Large intestine (tissue), 3 donors: ENCODE measurements around the gene COA1. TPM values are rescaled to one million over a fixed set of nuclear protein-coding genes. Genes with fewer than 3 reads are reported as not detected.
"Not testable (repeated sequence)": the region's sequence is repeated elsewhere in the genome, so short reads cannot be mapped to it uniquely, and the experiment has no call there.

ENCODE experiments used
- DNase-seq, 2 donors: peaks; one replicate each; pipeline versions ENCODE4 v3.0.0 to v3.0.0-alpha.2; 2013
- H3K27ac ChIP-seq: one replicate; pipeline ENCODE4 v1.5.1; 2013; ENCODE audit warnings: low read length
- H3K27me3 ChIP-seq: 2 replicates; pipeline ENCODE4 v1.6.1; 2013; ENCODE audit warnings: low read length; ENCODE audit not compliant: control insufficient read depth, insufficient read depth
- H3K36me3 ChIP-seq: 2 replicates; pipeline ENCODE4 v1.6.1; 2013; ENCODE audit warnings: low read length; ENCODE audit not compliant: control insufficient read depth, insufficient read depth
- H3K4me1 ChIP-seq: one replicate; pipeline ENCODE4 v1.6.1; 2013; ENCODE audit warnings: low read length; ENCODE audit not compliant: control insufficient read depth, insufficient read depth
- H3K4me3 ChIP-seq: one replicate; pipeline ENCODE4 v1.5.1; 2013; ENCODE audit warnings: low read length
- H3K9me3 ChIP-seq: one replicate; pipeline ENCODE4 v1.6.1; 2013; ENCODE audit warnings: mild to moderate bottlenecking, low read depth, low read length, moderate library complexity; ENCODE audit not compliant: control insufficient read depth
- WGBS: methylation state at CpG from one replicate; pipeline ENCODE4 v1.1.5; 2013; ENCODE audit warnings: low lambda C conversion rate; ENCODE audit not compliant: insufficient coverage; 5-methylcytosine and 5-hydroxymethylcytosine counted together
- polyA plus RNA-seq: library from polyadenylated mRNA; unstranded; fragments of 120-200 nt; gene quantifications from one replicate; pipeline ENCODE4 v1.2.1, GENCODE V29; 2013

Gene COA1
- polyA plus RNA-seq, 1 donor: 47.5 TPM

DNA sequence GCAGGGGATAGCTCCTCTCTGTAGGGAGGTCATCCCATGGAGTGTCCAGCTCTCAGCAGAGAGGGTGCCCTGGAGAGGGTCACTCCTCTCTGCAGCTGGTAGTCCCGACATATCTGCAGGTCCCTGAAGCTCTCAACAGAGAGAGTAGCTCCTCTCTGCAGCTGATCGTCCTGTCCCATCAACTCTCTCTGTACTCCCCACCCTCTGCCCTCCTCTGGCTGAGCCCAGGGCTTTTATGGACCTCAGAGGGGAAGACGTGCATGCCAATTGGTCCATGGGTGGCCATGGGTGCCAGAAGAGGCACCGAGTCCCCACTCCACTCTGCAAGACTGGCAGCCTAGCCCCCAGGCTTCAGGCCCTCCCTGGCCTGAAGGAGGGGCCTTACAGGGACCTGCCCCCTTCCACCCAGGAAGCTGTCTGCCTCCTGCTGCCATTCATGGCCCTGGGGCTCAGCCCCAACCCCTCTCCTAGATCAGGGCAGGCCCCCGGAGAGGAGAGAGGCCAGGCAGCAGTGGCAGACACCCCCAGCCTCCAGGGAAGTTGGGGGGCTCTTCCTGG lies 20.1 kb upstream of the COA1 start:
- Histone ChIP-seq H3K4me3 (no peak overlapping the region), H3K27ac (no peak overlapping the region), H3K9me3 (no peaks in the 10 kb centered on the region), H3K27me3 (peaks cover 6% of the 10 kb centered on the region), H3K4me1 (no peaks in the 10 kb centered on the region), H3K36me3 (no peaks in the 10 kb centered on the region)
- WGBS: no CpG with 5 or more reads among the region's 5 CpGs
- DNase-seq: no peak

GRCh38 chr7:43747328-43748105 lies 18.2 kb upstream of the COA1 start:
- 87% methylated on average over 4 of the region's 9 CpGs for WGBS
- Histone ChIP-seq H3K9me3 (no peaks in the 10 kb centered on the region), H3K27ac (no peak overlapping the region), H3K4me1 (no peaks in the 10 kb centered on the region), H3K27me3 (peaks cover 6% of the 10 kb centered on the region), H3K4me3 (no peak overlapping the region), H3K36me3 (no peaks in the 10 kb centered on the region)
- DNase-seq: no peak

GRCh38 chr7:43742692-43743091 lies 13.4 kb upstream of the COA1 start:
- Histone ChIP-seq H3K36me3 (no peaks in the 10 kb centered on the region), H3K4me1 (no peaks in the 10 kb centered on the region), H3K27ac (no peak overlapping the region), H3K4me3 (no peak overlapping the region), H3K27me3 (no peaks in the 10 kb centered on the region), H3K9me3 (no peaks in the 10 kb centered on the region)
- no peak for DNase-seq

DNA sequence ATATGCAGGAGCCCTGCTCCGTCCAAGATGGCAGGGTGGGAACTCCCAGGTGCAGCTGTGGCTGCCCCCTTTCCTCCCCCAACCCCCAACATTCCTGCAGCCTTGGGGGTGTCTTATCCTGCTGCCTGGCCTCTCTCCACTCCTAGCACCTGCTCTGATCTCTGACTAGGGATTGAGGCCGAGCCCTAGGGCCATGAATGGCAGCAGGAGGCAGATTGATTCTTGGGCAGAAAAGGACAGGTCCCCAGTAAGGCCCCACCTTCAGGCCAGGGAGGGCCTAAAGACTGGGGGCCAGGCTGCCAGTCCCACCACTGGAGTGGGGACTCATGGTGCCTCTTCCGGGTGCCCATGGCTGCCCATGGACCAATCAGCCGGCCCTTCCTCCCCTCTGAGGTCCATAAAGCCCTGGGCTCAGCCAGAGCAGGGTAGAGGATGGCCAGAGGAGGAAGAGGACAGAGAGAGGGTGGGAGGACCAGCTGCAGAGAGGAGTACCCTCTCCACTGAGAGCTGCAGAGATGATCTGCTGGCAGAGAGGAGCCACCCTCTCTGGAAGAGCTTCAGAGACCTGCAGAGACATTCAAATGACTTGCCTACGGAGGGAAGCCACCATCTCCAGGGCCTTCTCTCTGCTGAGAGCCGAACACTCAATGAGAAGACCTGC lies 8.3 kb upstream of the COA1 start:
- H3K36me3 ChIP-seq: no peaks in the 10 kb centered on the region
- H3K4me3 ChIP-seq: no peak overlapping the region
- no peak overlapping the region for H3K27ac ChIP-seq
- DNase-seq: no peak
- H3K4me1 ChIP-seq: peaks cover 7% of the 10 kb centered on the region
- no peaks in the 10 kb centered on the region for H3K27me3 ChIP-seq
- WGBS: no CpG with 5 or more reads among the region's 6 CpGs
- no peaks in the 10 kb centered on the region for H3K9me3 ChIP-seq

GRCh38 chr7:43735802-43736603 lies 6.7 kb upstream of the COA1 start:
- 40% methylated on average over 1 of the region's 2 CpGs for WGBS
- peak; percentile 75 to 78 for DNase-seq
- Histone ChIP-seq H3K27me3 (no peaks in the 10 kb centered on the region), H3K36me3 (no peaks in the 10 kb centered on the region), H3K27ac (peak overlapping the region; percentile 10), H3K4me1 (peaks cover 7% of the 10 kb centered on the region), H3K4me3 (no peak overlapping the region), H3K9me3 (no peaks in the 10 kb centered on the region)

GRCh38 chr7:43735403-43735801 lies 6.1 kb upstream of the COA1 start:
- WGBS: 100% methylated on average over 1 of the region's 1 CpG
- H3K9me3 ChIP-seq: no peaks in the 10 kb centered on the region
- no peak overlapping the region for H3K27ac ChIP-seq
- no peaks in the 10 kb centered on the region for H3K36me3 ChIP-seq
- H3K4me1 ChIP-seq: peaks cover 7% of the 10 kb centered on the region
- DNase-seq: no peak
- no peak overlapping the region for H3K4me3 ChIP-seq
- H3K27me3 ChIP-seq: no peaks in the 10 kb centered on the region

GRCh38 chr7:43734575-43735332 lies 5.4 kb upstream of the COA1 start:
- not testable (repeated sequence) for H3K36me3 ChIP-seq, H3K4me1 ChIP-seq, DNase-seq, H3K4me3 ChIP-seq, H3K9me3 ChIP-seq, H3K27ac ChIP-seq, H3K27me3 ChIP-seq
- no CpG with 5 or more reads among the region's 18 CpGs for WGBS

DNA sequence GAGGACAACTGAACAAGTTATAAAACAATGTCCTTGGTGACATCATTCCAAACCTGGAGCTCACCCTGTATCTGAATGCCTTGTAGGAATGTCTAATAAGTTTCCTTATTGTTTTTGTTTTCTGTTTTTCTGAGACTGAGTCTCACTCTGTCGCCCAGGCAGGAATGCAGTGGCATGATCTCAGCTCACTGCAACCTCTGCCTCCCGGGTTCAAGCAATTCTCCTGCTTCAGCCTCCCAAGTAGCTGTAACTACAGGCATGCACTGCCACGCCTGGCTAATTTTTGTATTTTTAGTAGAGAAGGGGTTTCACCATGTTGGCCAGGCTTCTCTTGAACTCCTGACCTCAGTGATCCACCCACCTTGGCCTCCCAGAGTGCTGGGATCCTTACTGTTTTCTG lies 2.2 kb upstream of the COA1 start:
- not testable (repeated sequence) for DNase-seq, H3K4me3 ChIP-seq, H3K36me3 ChIP-seq, H3K4me1 ChIP-seq, H3K27ac ChIP-seq, H3K27me3 ChIP-seq, H3K9me3 ChIP-seq
- WGBS: no CpG with 5 or more reads among the region's 3 CpGs

- H3K9me3 ChIP-seq: no peaks in the 10 kb centered on the region
- peak overlapping the region; percentile 47 for H3K27ac ChIP-seq
- H3K4me1 ChIP-seq: peaks cover 3% of the 10 kb centered on the region
- no peak for DNase-seq
- H3K27me3 ChIP-seq: no peaks in the 10 kb centered on the region
- peak overlapping the region; percentile 92 for H3K4me3 ChIP-seq
- WGBS: 20% methylated on average over 1 of the region's 4 CpGs
- H3K36me3 ChIP-seq: no peaks in the 10 kb centered on the region
Observed at GRCh38 chr7:43729924-43730248, 563 bp upstream of the COA1 start.

- H3K4me1 ChIP-seq: peaks cover 3% of the 10 kb centered on the region
- no peak overlapping the region for H3K27ac ChIP-seq
- no peak overlapping the region for H3K4me3 ChIP-seq
- no peaks in the 10 kb centered on the region for H3K9me3 ChIP-seq
- no peaks in the 10 kb centered on the region for H3K27me3 ChIP-seq
- no peaks in the 10 kb centered on the region for H3K36me3 ChIP-seq
- no CpG with 5 or more reads among the region's 1 CpG for WGBS
- DNase-seq: no peak
Observed at GRCh38 chr7:43727494-43727893, 1.8 kb downstream of the COA1 start.
